GM21526 (cell line): ENCODE measurements around the gene ECT2L.
A peak's percentile ranks its signal among the peaks of the same experiment; 100 is the strongest.

Experiments used
- ATAC-seq: cut with Tn5 transposase; IDR thresholded peaks from one replicate; pipeline ENCODE4 v1.9.1; 2021; ENCODE audit warnings: moderate library complexity; ENCODE audit not compliant: unreplicated experiment, low FRiP score

The ECT2L gene

GRCh38 chr6:138805016-138805765, 9.3 kb downstream of the ECT2L start:
- ATAC-seq = no peak

GRCh38 chr6:138806889-138807288, 11.0 kb downstream of the ECT2L start:
- ATAC-seq = no peak

GRCh38 chr6:138809677-138810076, 13.8 kb downstream of the ECT2L start:
- ATAC-seq = no peak

GRCh38 chr6:138811866-138812265, 16.0 kb downstream of the ECT2L start:
- no peak for ATAC-seq

GRCh38 chr6:138814179-138814834, 18.4 kb downstream of the ECT2L start:
- ATAC-seq = no peak

- no peak for ATAC-seq
Measured at GRCh38 chr6:138815221-138815620, 19.3 kb downstream of the ECT2L start.

- peak; percentile 60 for ATAC-seq
Measured at GRCh38 chr6:138815797-138816528, 20.1 kb downstream of the ECT2L start.

- ATAC-seq = no peak
Measured at GRCh38 chr6:138817799-138818198, 21.9 kb downstream of the ECT2L start.

GRCh38 chr6:138818496-138819194, 22.8 kb downstream of the ECT2L start:
- peak; percentile 61 for ATAC-seq

- ATAC-seq = no peak
Measured at GRCh38 chr6:138821519-138821918, 25.6 kb downstream of the ECT2L start.

- no peak for ATAC-seq
Measured at GRCh38 chr6:138824482-138825144, 28.7 kb downstream of the ECT2L start.

GRCh38 chr6:138830248-138830647, 34.4 kb downstream of the ECT2L start:
- no peak for ATAC-seq

GRCh38 chr6:138832182-138832581, 36.3 kb downstream of the ECT2L start:
- ATAC-seq = no peak

GRCh38 chr6:138833816-138834539, 38.1 kb downstream of the ECT2L start:
- ATAC-seq = no peak

GRCh38 chr6:138837246-138837645, 41.4 kb downstream of the ECT2L start:
- ATAC-seq = no peak

GRCh38 chr6:138844192-138844591, 48.3 kb downstream of the ECT2L start:
- ATAC-seq = no peak

- ATAC-seq = no peak
Measured at GRCh38 chr6:138847884-138848283, 52.0 kb downstream of the ECT2L start.

GRCh38 chr6:138848461-138848860, 52.6 kb downstream of the ECT2L start:
- ATAC-seq = no peak

- no peak for ATAC-seq
Measured at GRCh38 chr6:138849791-138850190, 53.9 kb downstream of the ECT2L start.

- no peak for ATAC-seq
Measured at GRCh38 chr6:138856654-138857053, 60.8 kb downstream of the ECT2L start.
